DND-41 (cell line): ENCODE data around the gene ERVK3-1.

Experiments used
- ATAC-seq: fragments of 200-7000 bp; cut with Tn5 transposase; 3 replicates; pipeline ENCODE4 v1.9.1; 2021; ENCODE audit warnings: low read depth; ENCODE audit not compliant: insufficient read depth
- DNase-seq: peaks from one replicate; pipeline ENCODE4 v3.0.0-alpha.2; 2020
- H2AFZ ChIP-seq: 2 replicates; pipeline ENCODE4 v1.6.0; 2012; ENCODE audit warnings: low read depth, low read length
- H3K27ac ChIP-seq: 2 replicates; pipeline ENCODE4 v1.5.1; 2012; ENCODE audit warnings: low read length, inconsistent platforms
- H3K27me3 ChIP-seq: fragments of 200-600 bp; sonication (generic); 2 replicates; pipeline ENCODE4 v1.6.0; 2012; ENCODE audit warnings: low read length, mild to moderate bottlenecking, inconsistent platforms; ENCODE audit not compliant: insufficient read depth, poor library complexity
- H3K36me3 ChIP-seq: 2 replicates; pipeline ENCODE4 v1.5.1; 2012; ENCODE audit warnings: low read length, inconsistent platforms; ENCODE audit not compliant: insufficient read depth
- H3K4me1 ChIP-seq: 2 replicates; pipeline ENCODE4 v1.5.1; 2012; ENCODE audit warnings: mild to moderate bottlenecking, low read length; ENCODE audit not compliant: insufficient read depth
- H3K4me2 ChIP-seq: 2 replicates; pipeline ENCODE4 v1.6.0; 2012; ENCODE audit warnings: mild to moderate bottlenecking, moderate library complexity, low read length, inconsistent platforms; ENCODE audit not compliant: insufficient read depth
- H3K4me3 ChIP-seq, 2 experiments: fragments of 200-600 bp in 1 of 2; shearing (Covaris generic) in 1 of 2; 2 replicates each; pipeline ENCODE4 v1.5.1; 2012 to 2016; ENCODE audit warnings: inconsistent platforms in 2 of 2, low read length in 2 of 2, mild to moderate bottlenecking in 2 of 2, low read depth in 1 of 2, moderate library complexity in 1 of 2
- H3K79me2 ChIP-seq: 2 replicates; pipeline ENCODE4 v1.6.0; 2012; ENCODE audit warnings: low read length, inconsistent platforms; ENCODE audit not compliant: insufficient read depth
- H3K9ac ChIP-seq: 2 replicates; pipeline ENCODE4 v1.6.0; 2012; ENCODE audit warnings: low read depth, mild to moderate bottlenecking, inconsistent platforms, low read length, moderate library complexity
- H3K9me3 ChIP-seq: 2 replicates; pipeline ENCODE4 v1.5.1; 2012; ENCODE audit warnings: low read length, moderate library complexity, mild to moderate bottlenecking, inconsistent platforms; ENCODE audit not compliant: insufficient read depth, severe bottlenecking
- H4K20me1 ChIP-seq: 2 replicates; pipeline ENCODE4 v1.6.0; 2012; ENCODE audit warnings: low read length; ENCODE audit not compliant: insufficient read depth
- CTCF ChIP-seq: IDR thresholded peaks from 2 replicates; pipeline ENCODE4 v1.5.1; 2012; ENCODE audit warnings: borderline replicate concordance, low read length, moderate library complexity, mild to moderate bottlenecking; ENCODE audit not compliant: poor library complexity, severe bottlenecking; ENCODE audit errors: extremely low read depth
- EZH2 ChIP-seq: IDR thresholded peaks from 3 replicates; pipeline ENCODE4 v1.6.1; 2012; ENCODE audit warnings: borderline replicate concordance, low read depth, mild to moderate bottlenecking, moderate library complexity, low read length, inconsistent platforms; ENCODE audit not compliant: severe bottlenecking

ERVK3-1 gene

GRCh38 chr19:58277748-58278540, 27.2 kb upstream of the ERVK3-1 start:
- Histone ChIP-seq H3K9me3 (peaks cover 3% of the 10 kb centered on the region), H3K4me3 (peak overlapping the region; percentile 81 to 84), H3K4me1 (peaks cover 41% of the 10 kb centered on the region), H3K27me3 (no peaks in the 10 kb centered on the region), H3K79me2 (peaks cover 72% of the 10 kb centered on the region), H3K27ac (peak overlapping the region; percentile 94), H2AFZ (peak overlapping the region; percentile 95), H3K4me2 (peak overlapping the region; percentile 88), H3K36me3 (peaks cover 45% of the 10 kb centered on the region), H4K20me1 (peaks cover 5% of the 10 kb centered on the region; the same call in 1 of the 2 replicates), H3K9ac (peak overlapping the region; percentile 89)
- ATAC-seq (no peak), DNase-seq (no peak)
- TF ChIP-seq CTCF (no peak), EZH2 (no peak)

GRCh38 chr19:58278541-58279041, 26.6 kb upstream of the ERVK3-1 start, which contains the start of gene ZNF8:
Gene ZNF8 (plus strand): TSS chr19:58278955. CDS start chr19:58279082, 127 bp downstream.
- peaks cover 5% of the 10 kb centered on the region; the same call in 1 of the 2 replicates for H4K20me1 ChIP-seq
- peak within 1 kb of the TSS; percentile 88 for H3K4me2 ChIP-seq
- ATAC-seq (peak; percentile 97), DNase-seq (peak; percentile 99)
- no peak for TF ChIP-seq CTCF
- peaks cover 3% of the 10 kb centered on the region for H3K9me3 ChIP-seq
- peak within 1 kb of the TSS; percentile 89 for H3K9ac ChIP-seq
- H3K4me3 ChIP-seq, result peak within 1 kb of the TSS; percentile 81 to 84
- peak within 1 kb of the TSS; percentile 99 for H2AFZ ChIP-seq
- peak within 1 kb of the TSS; percentile 94 for H3K27ac ChIP-seq
- no peaks in the 10 kb centered on the region for H3K27me3 ChIP-seq
- peaks cover 43% of the 10 kb centered on the region for H3K36me3 ChIP-seq
- H3K4me1 ChIP-seq, result peaks cover 41% of the 10 kb centered on the region
- H3K79me2 ChIP-seq, result peaks cover 78% of the 10 kb centered on the region

GRCh38 chr19:58279042-58279924, 25.9 kb upstream of the ERVK3-1 start:
- H3K27ac ChIP-seq, result peak overlapping the region; percentile 85
- peak overlapping the region; percentile 89 for H3K9ac ChIP-seq
- H2AFZ ChIP-seq, result peak overlapping the region; percentile 99
- H3K4me3 ChIP-seq, result peak overlapping the region; percentile 81 to 84; a peak in 3 of 4 replicates
- H3K4me1 ChIP-seq, result peaks cover 41% of the 10 kb centered on the region
- peaks cover 3% of the 10 kb centered on the region for H3K9me3 ChIP-seq
- peaks cover 82% of the 10 kb centered on the region for H3K79me2 ChIP-seq
- H3K4me2 ChIP-seq, result peak overlapping the region; percentile 88
- no peak for TF ChIP-seq EZH2
- TF ChIP-seq CTCF, result no peak
- peak; percentile 49 for DNase-seq
- H4K20me1 ChIP-seq, result peaks cover 5% of the 10 kb centered on the region; the same call in 1 of the 2 replicates
- H3K36me3 ChIP-seq, result peaks cover 38% of the 10 kb centered on the region
- no peak for ATAC-seq
- H3K27me3 ChIP-seq, result no peaks in the 10 kb centered on the region
